Left ventricle myocardium superior (tissue), 1 donor: Measurements from ENCODE around the gene MRPS16. TPM values are rescaled to one million over a fixed set of nuclear protein-coding genes. Genes with fewer than 3 reads are reported as not detected.

Experiments
- ATAC-seq: fragments of 200-7000 bp; cut with Tn5 transposase; one replicate; pipeline ENCODE4 v1.9.1; 2020; ENCODE audit warnings: mild to moderate bottlenecking, moderate library complexity
- DNase-seq: peaks from one replicate; pipeline ENCODE4 v3.0.0-alpha.2; 2020
- intact Hi-C: fragments of 100-400 bp; cut with micrococcal nuclease; formaldehyde crosslinking; loops from one replicate; pipeline ENCODE4 v1.11.0; 2022
- total RNA-seq: library from RNA; stranded (reverse); fragmentation: NEBNext Ultra II Directional; extraction: Animal tissue kit (Norgen Biotek cat#: 25700); gene quantifications from one replicate; pipeline ENCODE4 v1.2.1, GENCODE V29; 2021
- donor health status: DM: no; HTN: yes; CAD: no; lungs with severe emphysema.

MRPS16 gene
- total RNA-seq, 1 donor from 2014 or later = 109 TPM

DNA sequence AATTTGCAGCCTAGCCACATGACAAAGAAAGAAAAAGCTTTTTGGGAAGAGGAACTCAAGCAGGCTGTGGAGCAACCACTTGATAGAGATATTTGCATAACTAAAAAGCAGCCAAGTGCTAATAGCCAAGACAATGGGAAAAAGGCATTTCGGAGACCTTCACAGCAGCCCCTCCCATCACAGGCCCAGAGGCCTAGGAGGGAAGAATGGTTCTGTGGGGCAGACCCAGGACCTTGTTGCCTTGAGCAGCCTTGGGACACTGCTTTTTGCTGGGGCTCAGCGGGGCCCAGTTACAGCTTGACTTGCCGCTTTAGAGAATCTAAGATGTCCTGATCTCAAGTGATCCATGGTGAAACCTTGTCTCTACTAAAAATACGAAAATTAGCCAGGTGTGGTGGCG lies 46.1 kb downstream of the MRPS16 start:
- no peak for ATAC-seq

DNA sequence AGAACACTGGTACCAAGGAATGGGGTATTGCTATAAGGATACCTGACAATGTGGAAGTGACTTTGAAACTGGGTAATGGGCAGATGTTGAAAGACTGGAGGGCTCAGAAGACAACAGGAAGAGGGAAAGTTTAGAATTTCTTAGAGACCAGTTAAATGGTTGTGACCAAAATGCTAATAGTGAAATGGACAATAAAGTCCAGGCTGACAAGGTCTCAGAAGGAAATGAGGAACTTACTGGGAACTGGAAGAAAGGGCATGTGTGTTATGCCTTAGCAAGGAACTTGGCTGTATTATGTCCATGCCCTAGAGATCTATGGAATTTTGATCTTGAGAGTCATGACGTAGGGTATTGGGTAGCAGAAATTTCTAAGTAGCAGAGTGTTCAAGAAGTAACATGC lies 46.6 kb downstream of the MRPS16 start:
- DNase-seq = no peak
- no peak for ATAC-seq
- intact Hi-C loops = no loop called here

More for the DNA sequence above, 46.1 kb downstream of the MRPS16 start:
- intact Hi-C loops = no loop called here
- DNase-seq = no peak

DNA sequence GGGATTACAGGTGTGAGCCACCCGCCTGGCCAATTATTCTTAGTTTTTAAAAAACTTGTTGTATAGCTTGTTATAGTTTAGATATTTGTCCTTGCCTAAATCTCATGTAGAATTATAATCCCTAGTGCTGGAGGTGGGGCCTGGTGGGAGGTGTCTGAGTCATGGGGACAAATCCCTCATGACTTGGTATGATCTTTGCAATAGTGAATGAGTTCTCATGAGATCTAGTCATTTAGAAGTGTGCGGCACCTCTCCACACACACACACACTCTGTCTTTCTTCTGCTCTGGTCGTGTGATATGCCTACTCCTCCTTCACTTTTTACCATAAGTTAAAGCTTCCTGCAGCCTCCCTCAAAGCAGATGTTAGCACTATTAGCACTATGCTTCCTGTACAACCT lies 47.4 kb downstream of the MRPS16 start:
- intact Hi-C loops = no loop called here
- ATAC-seq = no peak
- DNase-seq = no peak

Other genes with a start within 250 kb of the MRPS16 start
- 75.0 TPM for gene P4HA1, start 155.8 kb downstream of the MRPS16 start, total RNA-seq
- gene NUDT13, start 142.2 kb downstream of the MRPS16 start, total RNA-seq = 4.5 TPM
- 17.8 TPM for gene ECD, start 84.6 kb downstream of the MRPS16 start, total RNA-seq
- 13.8 TPM for gene FAM149B1, start 84.5 kb downstream of the MRPS16 start, total RNA-seq
- 9.6 TPM for gene DNAJC9, start 5.4 kb downstream of the MRPS16 start, total RNA-seq
- 1.7 TPM for gene CFAP70, start 106.2 kb upstream of the MRPS16 start, total RNA-seq
- 116 TPM for gene ANXA7, start 161.4 kb upstream of the MRPS16 start, total RNA-seq
- 2.9 TPM for gene MSS51, start 180.9 kb upstream of the MRPS16 start, total RNA-seq
- gene PPP3CB, start 243.4 kb upstream of the MRPS16 start, total RNA-seq = 67.7 TPM